WTC11 (cell line): ENCODE data around the gene PGAP3.

Experiments
- CREM ChIP-seq: sonication (generic); formaldehyde crosslinking; IDR thresholded peaks from 2 replicates; pipeline ENCODE4 v1.8.1; 2022; ENCODE audit warnings: mild to moderate bottlenecking, missing genetic modification reagents, moderate library complexity
- EMX1 ChIP-seq: fragments of 250-450 bp; sonication (Bioruptor Pico); IDR thresholded peaks from 2 replicates; pipeline ENCODE4 v1.8.0; 2021; ENCODE audit warnings: mild to moderate bottlenecking
- GTF2I ChIP-seq: fragments of 250-450 bp; sonication (Bioruptor Pico); conservative IDR thresholded peaks from 2 replicates; pipeline ENCODE4 v1.4.0; 2021; ENCODE audit warnings: mild to moderate bottlenecking
- JUN ChIP-seq: sonication (generic); formaldehyde crosslinking; IDR thresholded peaks from 2 replicates; pipeline ENCODE4 v1.8.0; 2023; ENCODE audit warnings: mild to moderate bottlenecking, missing genetic modification reagents
- NR2C2 ChIP-seq: sonication (generic); formaldehyde crosslinking; IDR thresholded peaks from 2 replicates; pipeline ENCODE4 v1.8.0; 2022; ENCODE audit warnings: mild to moderate bottlenecking, missing genetic modification reagents
- SMAD3 ChIP-seq: sonication (generic); formaldehyde crosslinking; IDR thresholded peaks from 2 replicates; pipeline ENCODE4 v1.8.0; 2022; ENCODE audit warnings: missing genetic modification reagents, mild to moderate bottlenecking, borderline replicate concordance
- TF ChIP-seq, protein P1 (sequence below): sonication (generic); formaldehyde crosslinking; IDR thresholded peaks from 2 replicates; pipeline ENCODE4 v1.8.0; 2022; ENCODE audit warnings: mild to moderate bottlenecking, missing genetic modification reagents
- TF ChIP-seq, protein P2 (sequence below): sonication (generic); formaldehyde crosslinking; IDR thresholded peaks from 2 replicates; pipeline ENCODE4 v1.8.1; 2022; ENCODE audit warnings: mild to moderate bottlenecking, moderate library complexity, missing genetic modification reagents
- TF ChIP-seq, protein P3 (sequence below): fragments of 200-600 bp; IDR thresholded peaks from 2 replicates; pipeline ENCODE4 v1.8.0; 2022; ENCODE audit warnings: antibody characterized with exemption
- TF ChIP-seq, protein P4 (sequence below): sonication (generic); formaldehyde crosslinking; IDR thresholded peaks from 2 replicates; pipeline ENCODE4 v1.8.1; 2022; ENCODE audit warnings: missing genetic modification reagents, borderline replicate concordance

DNA sequence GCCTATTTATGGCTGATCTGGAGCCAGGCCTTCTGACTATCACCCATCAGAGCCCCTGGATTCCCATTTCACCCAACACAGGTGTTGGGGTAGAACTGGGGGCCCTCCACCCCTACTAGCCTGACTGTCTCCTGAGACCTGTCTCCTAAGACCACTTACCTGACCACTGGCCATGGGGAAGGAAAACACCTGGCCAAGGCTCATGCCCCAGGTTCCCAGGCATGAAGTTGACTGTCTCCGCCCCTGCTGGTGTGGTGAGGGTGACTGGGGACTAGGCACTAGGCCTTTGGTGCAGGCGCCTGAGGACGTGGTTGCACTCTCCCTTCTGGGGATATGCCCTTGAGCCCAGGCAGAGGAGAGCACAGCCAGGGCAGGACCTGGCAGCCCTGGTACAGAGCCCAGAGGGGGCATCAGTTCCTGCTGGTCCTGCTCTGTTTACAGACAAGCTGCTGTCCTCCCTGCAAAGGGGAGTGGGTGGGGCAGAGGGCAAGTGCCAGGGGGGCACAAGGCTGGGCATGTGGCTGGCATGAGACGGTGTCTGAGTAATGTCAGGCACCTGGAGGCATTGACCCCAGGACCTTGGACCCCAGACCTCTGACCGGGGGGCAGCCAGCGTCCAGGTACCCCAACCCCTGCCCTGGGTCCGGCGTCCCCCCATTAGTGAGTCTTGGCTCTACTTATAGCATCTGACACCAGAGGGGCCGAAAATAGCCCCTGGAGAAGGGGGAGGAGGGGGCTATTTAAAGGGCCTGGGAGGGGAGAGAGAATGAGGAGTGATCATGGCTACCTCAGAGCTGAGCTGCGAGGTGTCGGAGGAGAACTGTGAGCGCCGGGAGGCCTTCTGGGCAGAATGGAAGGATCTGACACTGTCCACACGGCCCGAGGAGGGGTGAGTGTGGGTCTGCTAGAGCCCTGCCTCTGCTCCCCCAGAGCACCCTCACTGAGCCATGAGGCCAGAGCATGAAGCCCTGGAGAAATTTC lies 23.0 kb downstream of the PGAP3 start, which contains the start of gene TCAP:
- no peak for TF ChIP-seq CREM (CRISPR knock-in tag)
- TF ChIP-seq, protein P1, sequence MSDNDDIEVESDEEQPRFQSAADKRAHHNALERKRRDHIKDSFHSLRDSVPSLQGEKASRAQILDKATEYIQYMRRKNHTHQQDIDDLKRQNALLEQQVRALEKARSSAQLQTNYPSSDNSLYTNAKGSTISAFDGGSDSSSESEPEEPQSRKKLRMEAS (CRISPR knock-in tag) = no peak
- TF ChIP-seq EMX1 (CRISPR knock-in tag) = no peak
- TF ChIP-seq JUN (CRISPR knock-in tag) = no peak
- TF ChIP-seq, protein P2, sequence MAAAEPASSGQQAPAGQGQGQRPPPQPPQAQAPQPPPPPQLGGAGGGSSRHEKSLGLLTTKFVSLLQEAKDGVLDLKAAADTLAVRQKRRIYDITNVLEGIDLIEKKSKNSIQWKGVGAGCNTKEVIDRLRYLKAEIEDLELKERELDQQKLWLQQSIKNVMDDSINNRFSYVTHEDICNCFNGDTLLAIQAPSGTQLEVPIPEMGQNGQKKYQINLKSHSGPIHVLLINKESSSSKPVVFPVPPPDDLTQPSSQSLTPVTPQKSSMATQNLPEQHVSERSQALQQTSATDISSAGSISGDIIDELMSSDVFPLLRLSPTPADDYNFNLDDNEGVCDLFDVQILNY = no peak
- TF ChIP-seq, protein P3, sequence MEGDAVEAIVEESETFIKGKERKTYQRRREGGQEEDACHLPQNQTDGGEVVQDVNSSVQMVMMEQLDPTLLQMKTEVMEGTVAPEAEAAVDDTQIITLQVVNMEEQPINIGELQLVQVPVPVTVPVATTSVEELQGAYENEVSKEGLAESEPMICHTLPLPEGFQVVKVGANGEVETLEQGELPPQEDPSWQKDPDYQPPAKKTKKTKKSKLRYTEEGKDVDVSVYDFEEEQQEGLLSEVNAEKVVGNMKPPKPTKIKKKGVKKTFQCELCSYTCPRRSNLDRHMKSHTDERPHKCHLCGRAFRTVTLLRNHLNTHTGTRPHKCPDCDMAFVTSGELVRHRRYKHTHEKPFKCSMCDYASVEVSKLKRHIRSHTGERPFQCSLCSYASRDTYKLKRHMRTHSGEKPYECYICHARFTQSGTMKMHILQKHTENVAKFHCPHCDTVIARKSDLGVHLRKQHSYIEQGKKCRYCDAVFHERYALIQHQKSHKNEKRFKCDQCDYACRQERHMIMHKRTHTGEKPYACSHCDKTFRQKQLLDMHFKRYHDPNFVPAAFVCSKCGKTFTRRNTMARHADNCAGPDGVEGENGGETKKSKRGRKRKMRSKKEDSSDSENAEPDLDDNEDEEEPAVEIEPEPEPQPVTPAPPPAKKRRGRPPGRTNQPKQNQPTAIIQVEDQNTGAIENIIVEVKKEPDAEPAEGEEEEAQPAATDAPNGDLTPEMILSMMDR = no peak
- no peak for TF ChIP-seq GTF2I
- no peak for TF ChIP-seq SMAD3
- TF ChIP-seq NR2C2 = no peak
- TF ChIP-seq, protein P4, sequence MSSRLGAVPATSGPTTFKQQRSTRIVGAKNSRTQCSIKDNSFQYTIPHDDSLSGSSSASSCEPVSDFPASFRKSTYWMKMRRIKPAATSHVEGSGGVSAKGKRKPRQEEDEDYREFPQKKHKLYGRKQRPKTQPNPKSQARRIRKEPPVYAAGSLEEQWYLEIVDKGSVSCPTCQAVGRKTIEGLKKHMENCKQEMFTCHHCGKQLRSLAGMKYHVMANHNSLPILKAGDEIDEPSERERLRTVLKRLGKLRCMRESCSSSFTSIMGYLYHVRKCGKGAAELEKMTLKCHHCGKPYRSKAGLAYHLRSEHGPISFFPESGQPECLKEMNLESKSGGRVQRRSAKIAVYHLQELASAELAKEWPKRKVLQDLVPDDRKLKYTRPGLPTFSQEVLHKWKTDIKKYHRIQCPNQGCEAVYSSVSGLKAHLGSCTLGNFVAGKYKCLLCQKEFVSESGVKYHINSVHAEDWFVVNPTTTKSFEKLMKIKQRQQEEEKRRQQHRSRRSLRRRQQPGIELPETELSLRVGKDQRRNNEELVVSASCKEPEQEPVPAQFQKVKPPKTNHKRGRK (CRISPR knock-in tag) = no peak
